GM12891 (cell line): ENCODE measurements around the gene TCERG1L.

Experiments
- PAX5 ChIP-seq: IDR thresholded peaks from 2 replicates; pipeline ENCODE4 v1.6.1; 2011; ENCODE audit warnings: low read length, moderate library complexity, mild to moderate bottlenecking; ENCODE audit not compliant: insufficient read depth, severe bottlenecking
- POLR2A ChIP-seq: IDR thresholded peaks from 2 replicates; pipeline ENCODE4 v1.6.1; 2011; ENCODE audit warnings: low read depth, low read length, control low read depth
- POLR2AphosphoS5 ChIP-seq: IDR thresholded peaks from 2 replicates; pipeline ENCODE4 v1.6.1; 2011; ENCODE audit warnings: low read depth, low read length, control low read depth
- POU2F2 ChIP-seq: IDR thresholded peaks from 2 replicates; pipeline ENCODE4 v1.6.1; 2011; ENCODE audit warnings: low read depth, mild to moderate bottlenecking, control low read depth, low read length, moderate library complexity
- TAF1 ChIP-seq: IDR thresholded peaks from 2 replicates; pipeline ENCODE4 v1.6.1; 2011; ENCODE audit warnings: low read depth, low read length, control low read depth

DNA sequence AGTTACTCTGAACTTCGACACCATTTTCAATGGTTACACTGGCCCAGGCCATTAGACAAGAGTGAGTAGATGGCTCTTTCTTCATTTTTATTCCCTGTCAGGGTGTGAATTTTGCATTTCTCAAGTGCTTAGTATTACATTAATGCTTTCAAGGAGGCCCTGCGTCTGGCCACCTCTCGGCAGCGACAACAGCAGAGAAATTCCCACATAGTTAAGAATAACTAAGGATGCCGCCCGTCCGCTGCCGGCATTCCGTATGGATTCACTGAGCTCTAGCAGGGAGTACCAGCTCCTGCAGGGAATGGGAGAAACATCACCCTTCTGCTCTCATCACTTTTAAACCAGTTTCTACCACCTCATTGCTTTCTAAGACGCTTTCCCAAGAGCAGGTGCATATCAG, 153.6 kb downstream of the TCERG1L start:
- TF ChIP-seq TAF1 (no peak), POLR2A (no peak), POLR2AphosphoS5 (no peak), PAX5 (no peak), POU2F2 (no peak)
